HG02588 (cell line): Measurements from ENCODE around the gene NTM.

Experiments used
- ATAC-seq: cut with Tn5 transposase; IDR thresholded peaks from one replicate; pipeline ENCODE4 v1.9.1; 2021; ENCODE audit warnings: mild to moderate bottlenecking, moderate library complexity; ENCODE audit not compliant: unreplicated experiment

NTM gene

GRCh38 chr11:132115454-132115853 is 745.0 kb downstream of the NTM start:
- ATAC-seq = no peak

DNA sequence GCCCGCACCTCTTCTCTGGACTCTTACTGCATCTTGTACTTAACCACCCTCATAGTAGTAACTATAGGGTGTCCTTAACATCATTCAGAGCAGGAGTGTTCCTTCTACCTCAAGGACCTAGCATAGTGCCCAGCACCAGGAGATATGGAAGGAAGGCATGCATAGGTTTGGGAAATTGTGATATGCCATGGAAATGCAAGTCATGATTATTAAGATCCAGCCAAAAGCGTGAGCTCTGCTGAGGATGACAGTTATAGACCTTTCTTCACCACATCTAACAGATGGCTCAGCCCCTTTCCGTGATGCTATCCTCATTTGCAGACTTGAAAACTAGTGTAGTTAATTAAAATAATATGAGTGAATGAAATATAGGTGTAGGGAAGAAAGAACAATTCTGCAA is 746.1 kb downstream of the NTM start:
- ATAC-seq = no peak

DNA sequence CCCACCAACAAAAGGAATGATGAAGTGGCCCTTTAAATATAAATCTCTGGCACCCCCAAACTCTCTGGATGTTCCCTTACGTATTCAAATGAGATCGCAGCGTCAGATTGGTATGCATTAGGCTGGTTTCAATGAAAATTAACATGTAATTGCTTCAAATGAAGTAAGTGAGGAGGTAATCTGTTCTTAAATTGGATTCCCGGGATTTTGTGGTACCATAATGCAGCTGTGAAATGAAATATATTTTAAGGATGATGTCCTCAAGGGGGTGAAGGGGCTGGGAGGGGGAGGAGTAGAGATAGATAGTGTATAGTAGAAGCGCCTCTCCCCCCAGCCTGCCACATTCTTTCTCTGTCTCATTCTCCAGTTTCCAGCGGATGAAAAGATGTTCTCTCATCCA is 748.2 kb downstream of the NTM start:
- ATAC-seq = no peak

DNA sequence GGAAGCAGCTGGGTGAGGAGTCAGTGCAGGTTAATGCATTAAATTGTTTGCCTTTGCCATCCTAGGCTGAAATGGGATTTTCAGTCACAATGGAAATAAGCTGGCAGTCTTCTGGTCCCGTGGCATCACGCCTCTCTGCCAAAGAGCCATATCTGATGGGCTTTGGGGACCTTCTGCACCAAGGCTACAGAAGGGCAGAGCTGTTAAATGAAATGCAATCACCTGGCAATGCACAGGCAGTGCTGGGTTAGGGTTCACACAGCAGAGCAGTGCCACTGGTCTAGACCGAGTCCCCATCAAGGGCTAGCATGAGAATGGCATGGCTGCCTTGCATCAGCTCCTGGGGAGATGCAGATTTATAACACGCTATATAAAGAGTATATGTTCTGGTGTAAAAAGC is 749.2 kb downstream of the NTM start:
- no peak for ATAC-seq

DNA sequence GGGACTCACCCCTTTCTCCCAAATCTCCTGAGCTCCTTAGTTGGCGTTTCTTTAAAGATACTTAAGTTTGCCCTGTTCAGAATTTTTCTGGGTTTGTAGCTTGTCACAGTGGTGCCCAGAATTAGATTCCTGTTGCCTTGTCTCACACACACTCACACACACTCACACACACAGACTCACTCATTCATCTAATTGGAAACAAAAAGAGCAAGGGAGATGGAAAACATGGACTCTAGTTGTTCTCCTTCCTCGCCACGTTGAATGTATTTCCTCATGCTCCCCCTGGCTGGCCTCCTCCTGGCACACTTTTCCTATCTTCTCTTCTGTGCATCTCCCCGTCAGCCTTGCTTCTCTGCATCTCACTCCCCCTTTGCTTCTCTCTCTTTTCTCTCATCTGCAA is 752.3 kb downstream of the NTM start:
- ATAC-seq = no peak

DNA sequence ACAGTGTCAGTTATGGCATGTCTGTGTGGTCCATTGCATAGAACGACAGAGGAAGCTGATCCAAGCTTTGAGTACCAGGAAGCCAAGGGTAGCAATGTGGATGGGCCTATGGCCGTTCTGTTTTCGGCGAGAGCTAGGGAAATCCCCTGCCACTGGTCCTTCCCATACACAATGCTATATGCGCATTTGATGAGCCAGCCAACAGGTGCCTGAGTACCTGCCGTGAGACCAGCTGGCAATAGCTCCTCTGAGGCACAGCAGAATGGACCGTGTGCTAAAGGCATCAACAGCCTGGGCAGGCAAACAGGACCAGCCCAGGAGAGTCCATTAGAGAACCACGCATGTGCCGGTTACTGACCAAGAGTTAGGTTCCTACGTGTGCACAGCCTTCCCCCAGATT is 753.0 kb downstream of the NTM start:
- ATAC-seq = peak; percentile 13

- peak; percentile 61 for ATAC-seq
Measured at GRCh38 chr11:132123854-132124835, 753.7 kb downstream of the NTM start.

DNA sequence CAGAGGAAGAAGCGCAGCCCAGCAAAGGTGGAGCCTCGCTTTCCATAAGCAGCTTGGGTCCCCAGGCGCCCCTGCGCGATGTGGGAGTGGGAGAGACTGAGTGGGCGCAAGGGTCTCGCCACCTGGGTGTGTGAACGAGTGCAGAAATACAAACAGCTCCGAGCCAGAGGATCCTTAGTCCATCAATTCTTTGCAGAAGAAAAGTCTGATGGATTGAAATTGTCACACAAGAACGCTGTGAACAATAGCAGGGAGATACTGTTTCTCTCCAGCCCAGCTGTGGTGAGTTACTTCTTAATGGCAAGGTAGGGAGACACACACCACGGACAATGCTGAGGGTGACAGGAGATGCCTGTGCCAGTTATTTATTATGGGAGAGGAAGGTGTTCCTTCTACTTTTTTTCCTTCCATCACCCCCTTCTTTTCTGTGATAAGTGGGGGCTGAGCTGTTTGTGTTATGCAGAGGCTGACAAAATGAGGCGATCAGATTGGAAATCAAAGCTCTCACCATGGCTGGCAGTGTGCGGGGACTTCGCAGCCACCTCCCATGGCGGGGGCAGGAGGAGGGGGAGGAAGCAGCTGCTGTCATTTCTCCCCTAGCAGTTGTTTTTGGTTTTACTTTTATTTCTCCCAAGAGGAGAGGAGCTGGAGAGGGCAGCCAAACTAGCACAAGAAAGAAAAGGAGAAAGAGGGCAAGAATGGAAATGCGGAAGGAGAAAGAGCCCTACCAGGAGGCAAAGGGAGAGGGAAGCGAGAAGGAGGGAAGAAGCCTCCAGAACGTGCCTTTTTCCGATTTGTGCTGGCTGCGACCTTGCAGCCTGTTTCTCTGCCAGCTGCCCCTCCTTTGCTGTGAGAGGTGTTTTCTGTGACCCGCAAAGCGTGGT is 755.8 kb downstream of the NTM start:
- no peak for ATAC-seq

GRCh38 chr11:132126973-132127899 is 756.8 kb downstream of the NTM start:
- no peak for ATAC-seq

GRCh38 chr11:132127900-132128288 is 757.5 kb downstream of the NTM start:
- ATAC-seq = no peak

DNA sequence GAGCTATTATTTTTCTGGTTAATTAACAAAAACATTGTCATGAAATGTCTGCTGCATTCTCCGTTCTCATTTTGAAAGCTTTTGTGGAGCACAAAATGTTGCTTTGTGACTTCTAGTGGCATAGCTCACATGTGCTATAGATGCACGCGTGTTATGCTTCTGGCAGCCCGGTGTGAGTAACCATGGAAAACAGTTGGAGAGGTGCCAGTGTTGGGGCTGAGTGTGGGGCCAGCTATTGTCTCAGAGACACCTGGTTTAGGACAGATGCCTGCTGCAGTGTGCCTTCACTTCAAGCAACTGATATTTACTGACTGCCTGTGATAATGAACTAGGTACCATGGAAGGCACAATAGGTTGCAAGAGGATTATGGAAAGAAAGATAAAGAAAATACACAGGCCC is 760.6 kb downstream of the NTM start:
- no peak for ATAC-seq

DNA sequence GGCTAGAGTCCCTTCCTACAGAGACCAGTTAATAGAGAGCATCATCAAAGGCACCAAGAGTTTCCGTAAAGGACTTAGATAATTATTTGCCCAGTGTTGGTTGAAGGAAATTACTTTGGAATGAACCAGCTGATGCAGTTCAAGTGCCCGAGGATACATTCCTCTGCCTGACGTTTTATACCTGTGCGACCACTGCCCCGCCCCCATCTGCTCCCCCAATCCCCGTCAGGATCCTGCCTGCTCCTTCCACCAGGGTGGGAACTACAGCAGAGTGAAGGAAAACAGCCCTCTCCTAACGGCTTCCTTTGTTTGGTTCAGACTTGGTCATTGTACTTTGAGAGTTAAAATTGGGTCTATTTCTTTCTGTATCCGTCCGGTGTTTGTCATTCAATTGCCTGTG is 761.5 kb downstream of the NTM start:
- ATAC-seq = no peak

GRCh38 chr11:132134322-132134721 is 763.9 kb downstream of the NTM start:
- ATAC-seq = no peak

DNA sequence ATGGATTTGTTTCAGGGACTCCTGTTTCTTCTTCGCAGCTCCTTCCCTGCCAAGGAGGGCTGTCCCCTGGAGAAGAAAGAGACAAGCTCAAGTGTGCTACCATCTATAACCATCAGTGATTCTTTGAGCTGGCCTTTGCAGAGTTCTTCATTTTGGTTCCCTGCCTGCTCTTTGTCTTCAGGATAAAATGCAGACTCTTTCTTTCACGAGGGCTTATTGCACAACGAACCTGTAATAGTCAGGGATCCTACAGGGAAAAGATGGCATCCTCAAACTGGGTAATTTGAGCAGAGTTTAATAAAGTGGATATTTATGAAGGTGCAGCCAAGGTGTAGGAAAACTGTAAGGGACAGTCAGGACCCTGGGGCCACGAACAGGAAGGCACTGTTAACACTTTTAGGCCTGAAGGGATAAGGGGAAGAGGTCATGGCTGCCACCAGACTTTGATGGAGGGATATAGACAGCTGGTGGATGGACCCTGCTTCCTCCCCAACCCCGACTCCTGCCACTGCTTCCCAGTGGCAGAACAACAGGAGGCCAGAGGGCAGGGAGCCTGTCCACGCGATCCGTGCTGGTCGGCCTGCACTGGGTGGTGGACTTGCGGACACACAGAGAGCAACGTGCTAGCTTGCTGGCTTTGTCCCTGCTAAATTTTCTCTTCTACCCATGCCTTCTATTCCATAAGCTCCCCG is 767.0 kb downstream of the NTM start:
- no peak for ATAC-seq

GRCh38 chr11:132137981-132138313 is 767.5 kb downstream of the NTM start:
- no peak for ATAC-seq

DNA sequence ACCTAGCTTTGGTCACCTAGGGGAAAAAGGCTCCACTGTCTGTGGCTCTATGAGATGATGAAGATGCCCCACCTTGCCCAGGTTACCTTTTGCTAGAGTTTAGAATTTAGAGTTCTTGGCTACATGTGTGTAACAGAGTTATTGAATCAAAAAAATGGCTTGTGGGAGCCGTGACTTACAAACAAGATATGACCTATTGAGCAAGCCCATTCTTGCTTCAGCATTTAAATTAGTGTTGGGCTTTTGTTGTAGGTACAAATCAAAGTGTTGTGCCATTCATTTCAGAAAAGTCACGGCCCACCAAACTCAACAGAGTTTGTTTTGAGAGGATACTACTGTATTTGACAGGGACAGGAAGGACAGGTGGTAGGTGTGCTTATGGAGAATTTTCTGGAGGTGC is 768.8 kb downstream of the NTM start:
- ATAC-seq = no peak

DNA sequence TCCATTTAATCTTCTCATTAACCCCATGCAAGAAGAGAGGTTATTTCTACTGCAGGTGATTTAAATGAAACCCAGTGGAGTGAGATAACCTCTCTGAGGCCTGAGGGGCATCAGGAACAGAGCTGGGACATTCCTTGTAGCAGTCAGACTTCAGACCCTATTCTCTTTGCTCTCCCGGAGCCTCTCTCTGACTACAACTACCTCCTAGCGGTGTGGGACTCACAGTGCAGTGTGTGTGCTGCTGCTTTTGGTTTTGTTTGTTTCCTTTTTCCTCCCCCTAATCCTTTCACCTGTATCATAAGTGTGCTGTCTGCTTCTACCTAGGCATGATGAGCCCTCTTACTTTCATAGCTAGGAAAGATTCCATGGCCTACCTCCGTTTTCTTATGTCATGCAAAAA is 769.6 kb downstream of the NTM start:
- no peak for ATAC-seq

DNA sequence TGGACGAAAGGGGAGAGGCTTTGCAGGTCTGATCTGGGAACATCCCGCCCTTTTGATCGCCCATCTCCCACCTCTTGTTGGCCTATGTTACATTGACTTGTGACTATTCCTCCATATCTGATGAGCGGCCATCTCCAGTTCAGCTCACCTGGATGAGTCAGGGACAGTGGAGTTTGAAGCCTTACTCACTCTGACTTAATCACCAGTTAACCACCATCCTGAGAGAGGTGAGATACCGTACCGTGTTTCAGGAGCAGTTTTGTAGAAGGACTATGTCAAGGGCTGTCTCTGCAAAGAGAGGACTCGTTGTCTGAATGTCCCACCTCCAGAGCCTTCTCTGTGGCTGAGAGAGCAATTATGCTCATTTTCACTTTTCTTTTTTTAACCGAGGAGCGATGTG is 771.7 kb downstream of the NTM start:
- no peak for ATAC-seq

- no peak for ATAC-seq
Measured at GRCh38 chr11:132142554-132142953, 772.1 kb downstream of the NTM start.

- ATAC-seq = no peak
Measured at GRCh38 chr11:132147464-132147863, 777.0 kb downstream of the NTM start.
